Ectodermal cell (in vitro differentiated cells): ENCODE results near the gene CTIF.

Experiments used
- H3K27ac ChIP-seq: 2 replicates; pipeline ENCODE4 v1.7.0; 2013; ENCODE audit warnings: mild to moderate bottlenecking, low read depth, low read length; ENCODE audit not compliant: insufficient read depth, poor library complexity, severe bottlenecking
- H3K27me3 ChIP-seq: 2 replicates; pipeline ENCODE4 v1.7.0; 2013; ENCODE audit warnings: mild to moderate bottlenecking, low read length; ENCODE audit not compliant: insufficient read depth, control insufficient read depth, poor library complexity, severe bottlenecking
- H3K36me3 ChIP-seq: one replicate; pipeline ENCODE4 v1.7.0; 2013; ENCODE audit warnings: low read length; ENCODE audit not compliant: control insufficient read depth, insufficient read depth
- H3K4me1 ChIP-seq: one replicate; pipeline ENCODE4 v1.7.0; 2013; ENCODE audit warnings: low read length; ENCODE audit not compliant: control insufficient read depth, insufficient read depth
- H3K4me3 ChIP-seq: 2 replicates; pipeline ENCODE4 v1.7.0; 2013; ENCODE audit warnings: low read depth, low read length, control low read depth; ENCODE audit not compliant: insufficient read depth
- H3K9me3 ChIP-seq: 2 replicates; pipeline ENCODE4 v1.7.0; 2013; ENCODE audit warnings: mild to moderate bottlenecking, low read length, moderate library complexity; ENCODE audit not compliant: control insufficient read depth
- WGBS, 2 experiments: methylation state at CpG; one replicate each; pipeline ENCODE4 v1.1.7; 2013; ENCODE audit warnings: missing lambda C conversion rate in 2 of 2; 5-methylcytosine and 5-hydroxymethylcytosine counted together

Gene CTIF

GRCh38 chr18:48766026-48766425, 227.2 kb downstream of the CTIF start:
- H3K27ac ChIP-seq, result no peak overlapping the region
- no peaks in the 10 kb centered on the region for H3K4me1 ChIP-seq
- no peaks in the 10 kb centered on the region for H3K9me3 ChIP-seq
- no peaks in the 10 kb centered on the region for H3K27me3 ChIP-seq
- H3K36me3 ChIP-seq, result no peaks in the 10 kb centered on the region
- no peak overlapping the region for H3K4me3 ChIP-seq
- 84 to 87% methylated on average over 3 of the region's 4 CpGs for WGBS, 2 experiments

DNA sequence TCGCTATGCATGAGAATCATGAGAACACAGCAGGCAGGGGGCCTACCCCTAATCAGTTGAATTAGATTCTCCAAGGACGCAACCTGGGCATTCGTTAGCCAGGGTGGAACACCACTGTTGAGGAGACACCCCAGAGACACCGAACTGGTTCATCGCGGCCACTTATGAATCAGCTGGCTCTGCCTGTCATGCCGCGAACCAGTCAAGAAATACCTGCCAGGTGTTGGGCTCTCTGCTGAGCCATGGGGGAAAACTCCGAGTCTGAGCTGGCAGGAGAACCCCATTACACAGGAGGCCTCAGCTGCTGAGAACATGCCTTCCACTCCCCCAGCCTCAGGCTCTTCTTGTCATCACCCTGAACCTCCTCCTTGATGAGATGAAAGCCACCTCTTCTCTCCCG, 227.7 kb downstream of the CTIF start:
- Histone ChIP-seq H3K36me3 (no peaks in the 10 kb centered on the region), H3K4me3 (no peak overlapping the region), H3K9me3 (no peaks in the 10 kb centered on the region), H3K27ac (no peak overlapping the region), H3K27me3 (no peaks in the 10 kb centered on the region), H3K4me1 (no peaks in the 10 kb centered on the region)
- 96% methylated on average over 10 of the region's 10 CpGs for WGBS, 2 experiments

DNA sequence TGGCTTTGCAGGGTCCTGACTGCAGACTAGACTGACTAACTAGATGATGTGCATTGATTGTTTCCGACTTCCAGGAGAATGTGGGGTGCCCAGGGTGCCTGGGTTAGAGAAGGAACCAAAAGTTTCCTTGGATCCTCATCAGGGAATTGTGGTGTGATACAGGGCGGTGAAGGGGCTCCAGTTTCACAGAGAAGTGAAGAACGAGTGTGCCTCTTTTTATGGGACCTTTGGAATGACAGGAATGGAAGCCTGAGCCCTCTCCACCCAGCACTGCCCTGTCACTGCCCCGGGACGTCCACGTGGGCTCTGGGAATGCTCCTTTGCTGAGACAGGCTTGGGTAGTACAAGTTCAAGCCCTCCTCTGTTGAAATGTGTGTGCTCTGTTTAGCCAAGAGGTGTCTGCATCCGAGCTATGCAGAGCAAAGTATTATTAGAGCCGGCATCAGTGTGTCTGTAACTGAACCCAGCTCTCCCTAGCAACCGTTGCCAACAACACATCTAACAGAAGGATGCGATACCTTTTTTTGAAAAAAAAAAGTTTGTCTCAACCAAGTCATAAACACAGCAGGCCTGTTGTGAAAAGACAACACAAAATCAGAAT, 228.4 kb downstream of the CTIF start:
- H3K36me3 ChIP-seq, result no peaks in the 10 kb centered on the region
- no peak overlapping the region for H3K4me3 ChIP-seq
- no peaks in the 10 kb centered on the region for H3K4me1 ChIP-seq
- 85 to 91% methylated on average over 10 of the region's 10 CpGs for WGBS, 2 experiments
- no peaks in the 10 kb centered on the region for H3K27me3 ChIP-seq
- no peaks in the 10 kb centered on the region for H3K9me3 ChIP-seq
- H3K27ac ChIP-seq, result no peak overlapping the region

- Histone ChIP-seq H3K36me3 (no peaks in the 10 kb centered on the region), H3K4me1 (no peaks in the 10 kb centered on the region), H3K27me3 (no peaks in the 10 kb centered on the region), H3K9me3 (no peaks in the 10 kb centered on the region), H3K27ac (no peak overlapping the region), H3K4me3 (no peak overlapping the region)
- 91 to 93% methylated on average over 10 of the region's 10 CpGs for WGBS, 2 experiments
Observed at GRCh38 chr18:48769006-48769636, 230.3 kb downstream of the CTIF start.

GRCh38 chr18:48770243-48770642, 231.4 kb downstream of the CTIF start:
- whole genome bisulfite sequencing, 2 experiments, result 94% methylated on average over 8 of the region's 8 CpGs
- Histone ChIP-seq H3K36me3 (no peaks in the 10 kb centered on the region), H3K27me3 (no peaks in the 10 kb centered on the region), H3K4me3 (no peak overlapping the region), H3K9me3 (no peaks in the 10 kb centered on the region), H3K27ac (no peak overlapping the region), H3K4me1 (no peaks in the 10 kb centered on the region)

- Histone ChIP-seq H3K27ac (no peak overlapping the region), H3K36me3 (no peaks in the 10 kb centered on the region), H3K27me3 (no peaks in the 10 kb centered on the region), H3K4me3 (no peak overlapping the region), H3K9me3 (no peaks in the 10 kb centered on the region), H3K4me1 (no peaks in the 10 kb centered on the region)
- WGBS, 2 experiments, result 82 to 86% methylated on average over 21 to 22 of the region's 22 CpGs
Observed at GRCh38 chr18:48771641-48772375, 233.0 kb downstream of the CTIF start.

GRCh38 chr18:48772457-48772856, 233.6 kb downstream of the CTIF start:
- Histone ChIP-seq H3K4me1 (no peaks in the 10 kb centered on the region), H3K4me3 (no peak overlapping the region), H3K9me3 (no peaks in the 10 kb centered on the region), H3K36me3 (no peaks in the 10 kb centered on the region), H3K27me3 (no peaks in the 10 kb centered on the region), H3K27ac (no peak overlapping the region)

DNA sequence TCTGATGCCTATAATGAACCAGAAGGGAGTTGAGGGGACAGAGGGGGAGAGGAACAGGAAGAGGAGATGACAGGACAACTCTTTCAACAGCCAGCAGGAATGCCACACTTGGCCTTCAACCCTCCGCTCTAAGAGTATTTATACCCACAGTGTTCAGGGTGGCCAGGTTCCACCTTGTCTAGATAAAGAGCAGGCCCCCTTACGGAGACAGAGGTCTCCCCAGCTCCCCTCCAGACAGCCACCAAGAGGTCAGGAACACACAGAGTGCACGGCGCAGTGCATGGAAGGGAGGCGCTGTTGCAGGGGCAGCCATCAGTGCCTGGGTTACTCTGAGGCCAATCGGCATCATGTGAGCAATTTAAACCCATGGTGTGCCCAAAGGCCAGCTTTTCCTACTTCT, 235.0 kb downstream of the CTIF start:
- Histone ChIP-seq H3K27me3 (no peaks in the 10 kb centered on the region), H3K4me3 (no peak overlapping the region), H3K36me3 (no peaks in the 10 kb centered on the region), H3K4me1 (no peaks in the 10 kb centered on the region), H3K9me3 (no peaks in the 10 kb centered on the region), H3K27ac (no peak overlapping the region)
- 91 to 95% methylated on average over 6 of the region's 6 CpGs for WGBS, 2 experiments

DNA sequence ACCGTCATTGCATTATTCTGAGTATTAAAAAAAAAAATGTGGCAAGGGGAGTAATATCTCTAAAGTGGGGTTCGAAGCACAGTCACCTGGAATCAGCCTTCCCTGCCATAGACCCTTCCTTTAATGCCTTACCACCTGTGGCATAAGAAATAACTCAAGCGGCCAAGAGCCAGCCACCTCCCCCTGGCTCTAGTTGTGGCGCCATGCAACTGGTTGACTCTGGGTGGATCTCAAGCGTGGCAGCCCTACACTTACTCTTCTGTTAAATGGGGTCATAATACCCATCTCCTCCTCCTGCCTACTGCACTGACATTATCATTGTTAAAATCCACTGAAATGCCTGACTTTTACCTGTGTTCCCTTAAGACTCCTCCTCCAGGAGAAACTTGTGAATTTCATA, 236.1 kb downstream of the CTIF start:
- H3K4me3 ChIP-seq, result no peak overlapping the region
- no peak overlapping the region for H3K27ac ChIP-seq
- peaks cover 6% of the 10 kb centered on the region for H3K4me1 ChIP-seq
- WGBS, 2 experiments, result 92 to 95% methylated on average over 5 of the region's 5 CpGs
- H3K27me3 ChIP-seq, result no peaks in the 10 kb centered on the region
- no peaks in the 10 kb centered on the region for H3K36me3 ChIP-seq
- H3K9me3 ChIP-seq, result no peaks in the 10 kb centered on the region

DNA sequence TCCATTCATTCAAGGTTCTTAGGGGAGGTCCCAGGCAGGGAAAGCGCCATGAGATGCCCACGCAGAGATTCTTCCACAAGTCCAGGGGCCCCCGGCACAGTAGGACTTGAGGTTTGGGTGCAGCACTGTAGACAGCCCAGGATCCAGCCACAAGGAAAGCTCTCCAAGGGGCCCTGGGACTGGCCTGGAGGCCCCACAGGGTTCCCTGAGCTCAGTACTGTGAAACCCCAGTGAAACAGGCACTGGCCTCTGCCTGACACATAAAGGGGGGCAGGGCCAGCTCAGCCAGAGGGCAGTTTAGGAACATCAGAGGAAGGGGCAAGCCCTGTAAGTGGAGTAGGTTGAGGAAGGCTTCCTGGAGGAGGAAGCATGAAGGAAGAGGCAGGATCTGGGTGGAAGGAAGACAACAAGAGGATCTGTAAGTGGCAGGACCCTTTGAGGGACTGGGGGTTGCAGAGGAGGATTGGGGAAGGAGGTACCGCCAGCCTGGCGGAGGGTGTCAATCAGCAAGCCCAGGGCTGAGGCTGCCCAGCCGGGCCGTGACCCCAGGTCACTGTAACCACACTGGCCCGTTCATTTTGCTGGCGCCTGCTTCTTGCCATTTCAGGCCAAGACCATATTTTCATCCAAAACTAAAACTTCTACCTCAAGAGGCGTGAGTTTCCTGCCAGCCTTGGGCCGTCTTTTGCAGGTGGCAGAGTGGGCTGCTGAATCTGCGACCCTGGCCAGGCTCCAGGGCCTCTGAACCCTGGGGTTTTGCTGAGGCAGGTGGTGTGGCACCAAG, 236.7 kb downstream of the CTIF start:
- WGBS, 2 experiments, result 89 to 93% methylated on average over 12 of the region's 12 CpGs
- H3K27ac ChIP-seq, result no peak overlapping the region
- H3K9me3 ChIP-seq, result no peaks in the 10 kb centered on the region
- no peaks in the 10 kb centered on the region for H3K27me3 ChIP-seq
- no peaks in the 10 kb centered on the region for H3K36me3 ChIP-seq
- H3K4me1 ChIP-seq, result peaks cover 11% of the 10 kb centered on the region
- no peak overlapping the region for H3K4me3 ChIP-seq
